Measurements from ENCODE around the gene HEXD.
"Not testable (repeated sequence)": the region's sequence is repeated elsewhere in the genome, so short reads cannot be mapped to it uniquely, and the experiment has no call there.

The HEXD gene

GRCh38 chr17:82443465-82444283 is 25.5 kb downstream of the HEXD start:
- no peak overlapping the region for H3K4me3 ChIP-seq (ENCODE audit: low read length)
- TF ChIP-seq ZNF274 (IDR thresholded peaks at IDR 0.05; ENCODE audit: low read depth, low read length) = no peak

GRCh38 chr17:82444284-82444893 is 26.2 kb downstream of the HEXD start:
- H3K4me3 ChIP-seq (ENCODE audit: low read length) = no peak overlapping the region
- no peak for TF ChIP-seq ZNF274 (IDR thresholded peaks at IDR 0.05; ENCODE audit: low read depth, low read length)

- H3K4me3 ChIP-seq (ENCODE audit: low read length) = no peak overlapping the region
- TF ChIP-seq ZNF274 (IDR thresholded peaks at IDR 0.05; ENCODE audit: low read depth, low read length) = no peak
Observed at GRCh38 chr17:82444941-82445521, 26.9 kb downstream of the HEXD start.

- no peak for TF ChIP-seq ZNF274 (IDR thresholded peaks at IDR 0.05; ENCODE audit: low read depth, low read length)
- no peak overlapping the region for H3K4me3 ChIP-seq (ENCODE audit: low read length)
Observed at GRCh38 chr17:82445542-82445941, 27.4 kb downstream of the HEXD start.

GRCh38 chr17:82446124-82446523 is 28.0 kb downstream of the HEXD start:
- H3K4me3 ChIP-seq (ENCODE audit: low read length) = no peak overlapping the region
- no peak for TF ChIP-seq ZNF274 (IDR thresholded peaks at IDR 0.05; ENCODE audit: low read depth, low read length)

GRCh38 chr17:82446649-82447048 is 28.5 kb downstream of the HEXD start:
- TF ChIP-seq ZNF274 (IDR thresholded peaks at IDR 0.05; ENCODE audit: low read depth, low read length) = no peak
- no peak overlapping the region for H3K4me3 ChIP-seq (ENCODE audit: low read length)

GRCh38 chr17:82447876-82448275 is 29.7 kb downstream of the HEXD start:
- TF ChIP-seq ZNF274 (IDR thresholded peaks at IDR 0.05; ENCODE audit: low read depth, low read length) = no peak
- peak overlapping the region; percentile 23; the same call in 1 of the 2 replicates for H3K4me3 ChIP-seq (ENCODE audit: low read length)

- no peak for TF ChIP-seq ZNF274 (IDR thresholded peaks at IDR 0.05; ENCODE audit: low read depth, low read length)
- peak overlapping the region; percentile 81; the same call in 1 of the 2 replicates for H3K4me3 ChIP-seq (ENCODE audit: low read length)
Observed at GRCh38 chr17:82449131-82449882, 31.2 kb downstream of the HEXD start.

GRCh38 chr17:82449883-82450356 is 31.8 kb downstream of the HEXD start:
- peak overlapping the region; percentile 81 for H3K4me3 ChIP-seq (ENCODE audit: low read length)
- TF ChIP-seq ZNF274 (IDR thresholded peaks at IDR 0.05; ENCODE audit: low read depth, low read length) = no peak

GRCh38 chr17:82450357-82451106 is 32.4 kb downstream of the HEXD start, which contains the start of gene CYBC1:
TSS of gene CYBC1 (minus strand) at chr17:82450752. CDS start at chr17:82449254, 1,498 bp downstream.
- TF ChIP-seq ZNF274 (IDR thresholded peaks at IDR 0.05; ENCODE audit: low read depth, low read length) = no peak
- H3K4me3 ChIP-seq (ENCODE audit: low read length) = peak within 1 kb of the TSS; percentile 81

GRCh38 chr17:82452162-82452561 is 34.0 kb downstream of the HEXD start:
- TF ChIP-seq ZNF274 (IDR thresholded peaks at IDR 0.05; ENCODE audit: low read depth, low read length) = no peak
- no peak overlapping the region for H3K4me3 ChIP-seq (ENCODE audit: low read length)

GRCh38 chr17:82453151-82453550 is 35.0 kb downstream of the HEXD start:
- H3K4me3 ChIP-seq (ENCODE audit: low read length) = not testable (repeated sequence)

- H3K4me3 ChIP-seq (ENCODE audit: low read length) = not testable (repeated sequence)
Observed at GRCh38 chr17:82453706-82454105, 35.6 kb downstream of the HEXD start.
